ENCODE results near the gene ELP2.
"Not testable (repeated sequence)": the region's sequence is repeated elsewhere in the genome, so short reads cannot be mapped to it uniquely, and the experiment has no call there.

Gene ELP2

GRCh38 chr18:36191286-36191685 lies 61.6 kb downstream of the ELP2 start:
- DNase-seq (ENCODE audit: low spot score) = no peak

- no peak for DNase-seq (ENCODE audit: low spot score)
These were observed 62.0 kb downstream of the ELP2 start for GRCh38 chr18:36191711-36192110.

GRCh38 chr18:36194600-36195315 lies 65.1 kb downstream of the ELP2 start:
- no peak for DNase-seq (ENCODE audit: low spot score)

GRCh38 chr18:36195427-36196122 lies 65.9 kb downstream of the ELP2 start:
- DNase-seq (ENCODE audit: low spot score) = no peak

- DNase-seq (ENCODE audit: low spot score) = no peak
These were observed 66.7 kb downstream of the ELP2 start for GRCh38 chr18:36196238-36196995.

GRCh38 chr18:36197511-36198166 lies 67.9 kb downstream of the ELP2 start:
- no peak for DNase-seq (ENCODE audit: low spot score)

GRCh38 chr18:36199691-36200295 lies 70.1 kb downstream of the ELP2 start:
- no peak for DNase-seq (ENCODE audit: low spot score)

- DNase-seq (ENCODE audit: low spot score) = no peak
These were observed 70.7 kb downstream of the ELP2 start for GRCh38 chr18:36200354-36200771.

GRCh38 chr18:36201765-36202164 lies 72.1 kb downstream of the ELP2 start:
- DNase-seq (ENCODE audit: low spot score) = no peak

- DNase-seq (ENCODE audit: low spot score) = no peak
These were observed 73.7 kb downstream of the ELP2 start for GRCh38 chr18:36203360-36203895.

GRCh38 chr18:36205166-36205565 lies 75.5 kb downstream of the ELP2 start:
- no peak for DNase-seq (ENCODE audit: low spot score)

- no peak for DNase-seq (ENCODE audit: low spot score)
These were observed 77.6 kb downstream of the ELP2 start for GRCh38 chr18:36207303-36207702.

- DNase-seq (ENCODE audit: low spot score) = not testable (repeated sequence)
These were observed 78.3 kb downstream of the ELP2 start for GRCh38 chr18:36207969-36208368.

GRCh38 chr18:36211612-36212065 lies 81.9 kb downstream of the ELP2 start:
- no peak for DNase-seq (ENCODE audit: low spot score)

GRCh38 chr18:36212301-36213171 lies 82.8 kb downstream of the ELP2 start:
- DNase-seq (ENCODE audit: low spot score) = no peak

- DNase-seq (ENCODE audit: low spot score) = no peak
These were observed 85.1 kb downstream of the ELP2 start for GRCh38 chr18:36214811-36215210.

- DNase-seq (ENCODE audit: low spot score) = no peak
These were observed 85.9 kb downstream of the ELP2 start for GRCh38 chr18:36215577-36215976.

- no peak for DNase-seq (ENCODE audit: low spot score)
These were observed 87.6 kb downstream of the ELP2 start for GRCh38 chr18:36217348-36217747.

GRCh38 chr18:36229188-36229587 lies 99.5 kb downstream of the ELP2 start:
- DNase-seq (ENCODE audit: low spot score) = no peak
